Stimulated activated CD8-positive, alpha-beta memory T cell treated with anti-CD3 and anti-CD28 coated beads, Interleukin-15, amount 100 ng/mL, for 48 hours (primary cell): ENCODE data around the gene SOX18.

ENCODE experiments used
- DNase-seq, 2 donors: peaks; one replicate each; pipeline ENCODE4 v3.0.0-alpha.2; 2020; ENCODE audit warnings: low read depth in 2 of 2

SOX18 gene

DNA sequence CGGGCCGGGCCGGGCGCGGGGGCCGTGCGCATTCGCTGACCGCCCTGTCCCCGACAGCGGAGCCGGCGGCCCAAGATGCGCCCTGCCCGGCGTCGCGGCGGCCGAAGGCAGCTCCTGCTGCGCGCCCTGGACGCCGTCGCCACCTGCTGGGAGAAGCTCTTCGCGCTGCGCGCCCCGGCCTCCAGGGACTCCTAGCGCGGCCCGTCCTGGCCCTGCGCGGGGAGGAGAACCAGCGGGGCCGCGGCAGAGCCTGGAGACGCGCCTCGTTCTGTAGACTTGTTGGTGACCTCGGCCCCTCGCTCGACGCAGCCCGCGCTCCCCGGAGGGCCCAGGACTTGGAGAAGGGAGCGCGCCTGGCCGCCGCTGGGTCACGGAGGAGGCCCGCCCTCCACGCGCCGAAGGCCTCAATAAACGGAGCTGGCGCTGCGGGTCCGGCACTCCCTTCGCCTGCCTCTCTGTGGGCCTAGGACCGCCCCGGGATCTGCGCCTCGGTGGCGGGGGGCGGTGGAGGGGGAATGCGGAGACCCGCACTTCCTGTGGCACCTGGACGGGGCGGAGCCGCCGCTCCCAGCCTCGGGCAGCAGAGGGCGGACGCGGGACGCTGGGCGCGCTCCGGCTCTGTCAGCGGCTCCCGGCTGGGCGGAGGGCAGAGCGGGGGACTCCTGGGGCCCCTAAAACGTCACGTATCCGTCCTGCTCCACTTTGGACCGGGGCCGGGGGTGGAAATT is 10.7 kb downstream of the SOX18 start:
- DNase-seq, result peak; percentile 69 to 73

- no peak for DNase-seq
Measured at GRCh38 chr20:64038224-64038564, 11.2 kb downstream of the SOX18 start.

DNA sequence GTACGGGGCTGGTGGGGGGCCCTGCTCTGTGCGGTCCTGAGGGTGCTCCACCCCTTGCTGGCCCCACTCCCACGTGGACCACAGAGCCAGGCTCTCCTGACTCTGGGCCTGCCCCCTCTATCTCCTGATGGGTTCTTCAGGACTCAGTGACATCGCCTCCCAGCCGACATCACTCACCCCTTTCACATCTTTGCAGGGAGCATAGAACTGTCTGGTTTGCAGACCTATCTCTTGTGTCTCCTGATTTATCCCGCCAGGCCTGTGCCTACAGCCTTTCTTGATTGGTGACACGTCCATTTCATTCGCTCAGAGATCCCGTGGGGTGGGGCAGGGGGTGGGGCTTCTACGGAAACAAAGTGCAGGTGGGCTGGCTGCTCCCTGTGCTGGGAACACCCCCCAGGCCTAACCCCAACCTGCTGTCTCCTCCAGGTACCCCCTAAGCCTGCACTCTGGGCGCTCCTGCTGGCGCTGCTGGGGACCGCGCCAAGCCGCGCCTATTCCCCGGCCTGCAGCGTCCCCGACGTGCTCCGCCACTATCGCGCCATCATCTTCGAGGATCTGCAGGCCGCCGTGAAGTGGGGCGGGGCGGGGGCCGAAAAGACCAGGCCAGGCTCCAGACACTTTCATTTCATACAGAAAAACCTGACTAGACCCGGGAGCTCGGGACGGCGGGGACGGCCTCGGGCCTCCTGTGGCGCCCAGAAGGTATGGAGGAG is 11.8 kb downstream of the SOX18 start:
- DNase-seq, result no peak

DNA sequence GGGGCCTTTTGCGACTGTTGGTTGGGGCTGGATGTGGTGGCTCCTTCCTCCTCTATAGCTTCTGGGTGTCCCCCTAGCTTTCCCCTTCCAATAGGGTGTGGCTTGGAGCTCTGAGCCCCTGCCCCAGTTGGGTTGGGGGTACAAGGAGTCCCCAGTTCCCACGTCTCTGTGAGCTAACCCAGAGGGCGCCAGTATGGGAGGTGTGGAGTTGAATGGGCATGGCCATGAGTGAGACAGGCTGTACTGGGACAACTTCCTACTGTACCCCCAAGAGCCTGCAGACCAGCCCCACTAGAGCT is 12.3 kb downstream of the SOX18 start:
- DNase-seq, result no peak

GRCh38 chr20:64036346-64037198 is 12.9 kb downstream of the SOX18 start:
- peak; percentile 35 to 46 for DNase-seq

DNA sequence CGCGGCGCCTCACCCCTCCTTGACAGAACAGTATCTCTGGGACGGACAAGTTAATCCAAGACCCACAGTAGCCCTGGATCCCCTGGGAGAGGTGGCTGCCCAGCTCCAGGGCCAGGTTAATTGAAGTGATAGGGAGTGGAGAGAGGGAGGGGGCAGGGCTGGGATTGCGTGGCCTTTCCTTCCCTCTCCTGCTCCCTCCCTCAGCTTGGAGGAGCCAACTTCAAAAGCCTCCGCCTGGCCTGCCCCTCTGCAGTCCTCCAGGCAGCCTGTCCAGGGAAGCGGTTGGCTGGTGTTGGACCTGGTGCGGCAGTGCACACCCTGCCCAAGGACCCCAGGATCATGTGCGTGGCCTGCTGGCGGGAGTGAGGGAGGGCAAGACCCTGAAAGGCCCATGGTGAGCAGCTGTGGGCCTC is 13.5 kb downstream of the SOX18 start, which contains the start of gene C20orf204:
TSS of gene C20orf204 (plus strand) at position 250 of the 413 bp plus-strand sequence. CDS start at position 392, 142 bp downstream.
- DNase-seq, result no peak

DNA sequence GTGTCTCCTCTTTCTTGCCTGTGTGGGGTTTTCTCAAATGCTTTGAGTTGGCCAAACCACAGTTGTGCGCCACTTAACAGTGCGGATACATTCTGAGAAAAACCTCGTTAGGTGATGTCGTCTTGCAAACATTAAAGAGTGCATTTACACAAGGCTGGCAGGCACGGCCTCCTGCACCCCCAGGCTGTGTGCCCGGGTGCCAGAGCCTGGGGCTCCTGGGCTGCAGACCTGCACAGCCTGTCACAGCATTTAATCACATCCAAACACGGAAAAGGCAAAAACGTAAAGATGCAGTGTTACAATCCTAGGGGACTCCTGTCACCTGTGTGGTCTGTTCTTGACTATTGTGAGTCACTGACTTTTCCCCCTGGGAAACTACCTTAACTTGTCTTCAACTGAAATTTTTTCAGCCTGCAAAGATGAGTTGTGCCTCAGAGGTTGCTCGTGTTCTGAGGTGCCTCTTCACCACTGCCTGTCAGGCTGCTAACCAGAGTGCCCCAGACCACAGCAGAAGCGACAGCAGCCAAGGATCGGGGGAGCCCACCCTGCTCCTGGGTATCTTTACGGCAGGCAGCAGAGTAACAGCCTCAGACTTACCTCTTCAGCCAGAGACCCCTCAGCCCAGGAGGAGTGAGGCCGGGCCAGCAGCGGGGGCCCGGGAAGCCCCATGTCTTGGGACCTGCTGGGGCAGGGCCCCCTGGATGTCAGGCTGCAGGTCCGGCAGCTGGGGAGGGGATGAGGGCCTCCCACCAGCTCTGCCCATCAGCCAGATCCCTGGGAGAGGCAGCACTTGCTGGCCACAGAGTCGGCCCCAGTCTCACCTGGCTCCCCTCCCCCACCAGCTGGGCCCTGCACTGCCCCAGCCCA is 14.1 kb downstream of the SOX18 start:
- peak; percentile 38 to 52 for DNase-seq

DNA sequence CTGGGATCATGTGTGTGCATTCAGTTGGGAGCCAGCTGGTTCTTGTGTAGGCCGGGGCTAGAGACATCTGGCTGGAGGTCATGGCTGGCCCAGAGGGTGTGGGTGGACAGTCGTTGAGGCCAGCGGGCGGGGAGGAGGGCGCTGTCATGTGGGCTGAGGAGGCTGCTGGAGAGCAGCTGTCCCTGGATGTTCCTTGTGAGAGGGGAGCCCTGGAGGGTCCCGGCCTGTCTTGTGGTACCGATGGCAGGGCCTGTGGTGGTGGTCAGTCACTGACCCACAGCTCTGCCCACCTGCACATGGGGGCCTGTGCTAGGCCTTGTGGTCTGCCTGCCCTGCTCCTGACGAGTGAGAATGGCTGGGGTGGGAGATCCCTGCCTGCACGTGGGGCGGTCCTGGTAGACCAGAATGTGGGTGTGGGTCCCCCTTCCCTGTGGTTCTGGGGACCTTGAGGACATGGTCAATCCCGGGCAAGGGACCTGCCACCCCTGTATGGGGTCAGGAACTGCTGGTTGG is 15.4 kb downstream of the SOX18 start:
- no peak for DNase-seq

- no peak for DNase-seq
Measured at GRCh38 chr20:64032706-64033624, 16.5 kb downstream of the SOX18 start.

- no peak for DNase-seq
Measured at GRCh38 chr20:64031822-64032314, 17.6 kb downstream of the SOX18 start.

GRCh38 chr20:64030371-64031134 is 18.9 kb downstream of the SOX18 start:
- DNase-seq, result no peak

GRCh38 chr20:64029293-64030117 is 19.9 kb downstream of the SOX18 start:
- DNase-seq, result no peak

DNA sequence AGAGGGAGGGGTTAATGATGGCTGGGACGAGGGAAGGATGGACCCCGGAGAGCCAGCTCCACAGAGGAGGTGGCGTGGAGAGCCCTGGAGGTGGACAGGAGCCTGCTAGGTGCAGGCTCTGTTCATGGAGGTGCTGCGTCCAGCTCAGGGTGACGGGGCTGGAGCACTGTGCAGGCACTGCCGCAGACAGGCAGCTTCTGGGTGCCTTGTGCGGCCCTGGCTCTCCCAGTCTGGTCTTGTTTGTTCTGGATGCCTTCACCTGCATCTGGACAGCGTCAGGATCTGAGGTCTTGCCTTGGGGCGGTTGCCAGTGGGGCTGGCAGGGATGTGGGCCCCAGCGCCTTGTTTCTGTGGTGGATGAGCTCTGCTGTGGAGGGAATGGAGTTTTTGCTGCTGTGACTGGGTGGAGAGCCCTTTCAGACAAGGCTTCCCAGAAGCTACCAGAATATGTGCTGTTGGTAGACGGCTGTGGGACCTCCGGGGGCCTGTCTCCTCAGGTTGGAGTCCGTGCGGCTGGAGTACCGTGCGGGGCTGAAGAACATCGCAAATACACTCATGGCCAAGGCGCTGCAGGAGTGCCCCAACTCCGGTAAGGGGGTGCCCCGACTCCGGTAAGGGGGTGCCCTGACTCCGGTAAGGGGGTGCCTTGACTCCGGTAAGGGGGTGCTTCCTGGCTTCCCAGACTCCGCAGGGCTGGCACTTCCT is 21.3 kb downstream of the SOX18 start:
- no peak for DNase-seq

- no peak for DNase-seq
Measured at GRCh38 chr20:64025826-64026412, 23.5 kb downstream of the SOX18 start.

- DNase-seq, result no peak
Measured at GRCh38 chr20:64025101-64025825, 24.2 kb downstream of the SOX18 start.

DNA sequence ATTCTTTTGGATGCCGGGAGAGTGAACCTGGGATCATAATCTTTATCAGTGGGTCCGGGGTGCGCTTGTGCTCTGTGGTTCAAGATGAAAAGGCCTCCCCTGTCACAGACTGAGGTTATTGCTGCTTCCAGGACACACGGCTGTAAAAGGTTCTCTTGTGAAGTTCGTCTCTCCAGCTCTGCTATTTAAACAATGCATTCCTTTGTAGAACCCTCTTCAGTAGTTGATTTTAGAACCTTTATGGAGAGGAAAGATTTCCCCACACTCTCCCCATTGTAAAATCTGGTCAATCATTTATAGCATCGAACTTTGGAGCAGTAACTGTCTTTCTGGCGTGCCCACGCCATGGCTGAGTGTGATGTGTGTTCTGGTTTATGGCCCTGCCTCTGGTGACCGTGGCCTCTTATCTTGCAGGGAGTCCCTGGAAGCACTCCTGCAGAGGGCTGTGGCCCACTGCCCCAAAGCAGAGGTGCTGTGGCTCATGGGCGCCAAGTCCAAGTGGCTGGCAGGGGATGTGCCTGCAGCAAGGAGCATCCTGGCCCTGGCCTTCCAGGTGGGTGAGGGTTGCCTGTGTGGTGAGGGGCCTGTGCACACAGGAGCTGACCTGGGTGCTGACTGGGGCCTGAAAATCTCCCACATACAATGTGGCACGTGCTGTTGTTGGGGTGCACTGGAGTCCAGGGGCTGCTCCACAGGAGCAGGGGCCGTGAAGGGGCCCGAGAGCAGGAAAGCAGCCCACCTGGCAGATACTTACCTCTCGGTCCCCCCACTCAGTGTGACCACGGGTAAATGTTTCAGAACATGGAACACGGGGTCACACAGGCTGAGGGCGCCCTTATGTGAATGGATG is 25.1 kb downstream of the SOX18 start:
- no peak for DNase-seq
